ENCODE results near the gene SYNE2. TPM values are rescaled to one million over a fixed set of nuclear protein-coding genes. Genes with fewer than 3 reads are reported as not detected.
A peak's percentile ranks its signal among the peaks of the same experiment; 100 is the strongest.

Gene SYNE2
- total and polyA plus RNA-seq, 9 donors = 65.1 to 262 (median 180) TPM

DNA sequence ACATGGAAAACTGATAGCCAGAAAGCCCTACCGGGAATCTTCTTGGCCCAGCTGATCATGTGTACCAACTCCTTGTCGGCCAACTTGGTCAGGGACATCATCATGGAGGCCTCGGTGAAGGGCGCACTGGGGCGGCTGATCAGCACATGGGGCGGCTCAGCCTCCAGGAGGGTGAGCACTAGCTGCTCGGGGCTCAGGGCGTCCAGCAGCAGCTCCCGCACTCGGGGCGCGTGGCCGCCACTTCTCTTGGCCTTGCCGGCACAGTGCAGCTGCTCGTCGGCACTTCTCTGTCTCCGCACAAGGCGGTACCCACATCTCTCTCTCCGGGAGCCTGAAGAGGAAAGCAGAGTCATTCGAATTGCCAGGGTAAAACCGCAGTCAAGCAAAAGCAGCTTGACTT is 407.6 kb downstream of the SYNE2 start:
- no peaks in the 10 kb centered on the region for H3K9me3 ChIP-seq
- 95 to 96% (median 96%) methylated on average over 21 of the region's 21 CpGs for WGBS, 3 donors
- TF ChIP-seq EP300 (IDR thresholded peaks at IDR 0.05) (no peak), POLR2A (IDR thresholded peaks at IDR 0.05) (no peak)
- TF ChIP-seq, protein P1, sequence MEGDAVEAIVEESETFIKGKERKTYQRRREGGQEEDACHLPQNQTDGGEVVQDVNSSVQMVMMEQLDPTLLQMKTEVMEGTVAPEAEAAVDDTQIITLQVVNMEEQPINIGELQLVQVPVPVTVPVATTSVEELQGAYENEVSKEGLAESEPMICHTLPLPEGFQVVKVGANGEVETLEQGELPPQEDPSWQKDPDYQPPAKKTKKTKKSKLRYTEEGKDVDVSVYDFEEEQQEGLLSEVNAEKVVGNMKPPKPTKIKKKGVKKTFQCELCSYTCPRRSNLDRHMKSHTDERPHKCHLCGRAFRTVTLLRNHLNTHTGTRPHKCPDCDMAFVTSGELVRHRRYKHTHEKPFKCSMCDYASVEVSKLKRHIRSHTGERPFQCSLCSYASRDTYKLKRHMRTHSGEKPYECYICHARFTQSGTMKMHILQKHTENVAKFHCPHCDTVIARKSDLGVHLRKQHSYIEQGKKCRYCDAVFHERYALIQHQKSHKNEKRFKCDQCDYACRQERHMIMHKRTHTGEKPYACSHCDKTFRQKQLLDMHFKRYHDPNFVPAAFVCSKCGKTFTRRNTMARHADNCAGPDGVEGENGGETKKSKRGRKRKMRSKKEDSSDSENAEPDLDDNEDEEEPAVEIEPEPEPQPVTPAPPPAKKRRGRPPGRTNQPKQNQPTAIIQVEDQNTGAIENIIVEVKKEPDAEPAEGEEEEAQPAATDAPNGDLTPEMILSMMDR (IDR thresholded peaks at IDR 0.05) = no peak
- H3K27me3 ChIP-seq = no peaks in the 10 kb centered on the region
- no peaks in the 10 kb centered on the region for H3K36me3 ChIP-seq
- no peak overlapping the region for H3K4me3 ChIP-seq
- no peak overlapping the region for H3K27ac ChIP-seq
- intact Hi-C loops (cut with DNase I) = no loop called here
- DNase-seq = no peak
- no peaks in the 10 kb centered on the region for H3K4me1 ChIP-seq (ENCODE audit: insufficient read depth)

DNA sequence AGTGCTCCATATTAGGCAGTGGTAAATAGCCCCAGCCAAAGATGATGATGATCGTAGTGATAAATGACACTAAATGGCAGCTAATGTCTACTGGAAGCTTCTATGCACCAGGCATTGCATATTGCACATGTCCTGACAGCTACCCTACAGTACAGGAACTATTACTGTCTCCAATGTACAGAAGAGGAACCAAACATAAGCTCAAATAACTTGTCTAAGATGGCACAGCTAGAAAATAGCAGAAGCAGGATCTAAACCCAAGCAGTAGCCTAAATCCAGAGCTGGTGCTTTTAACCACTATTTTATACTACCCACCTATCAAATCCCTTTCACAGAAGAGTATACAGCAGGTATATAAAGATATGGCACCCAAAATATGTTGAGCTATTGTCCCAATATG is 412.4 kb downstream of the SYNE2 start:
- H3K9me3 ChIP-seq = no peaks in the 10 kb centered on the region
- H3K4me1 ChIP-seq (ENCODE audit: insufficient read depth) = peaks cover 2% of the 10 kb centered on the region
- H3K27me3 ChIP-seq = no peaks in the 10 kb centered on the region
- no peaks in the 10 kb centered on the region for H3K36me3 ChIP-seq
- TF ChIP-seq EP300 (IDR thresholded peaks at IDR 0.05) (no peak), POLR2A (IDR thresholded peaks at IDR 0.05) (no peak)
- TF ChIP-seq, protein P1 (IDR thresholded peaks at IDR 0.05) = no peak
- H3K27ac ChIP-seq = no peak overlapping the region
- no peak for DNase-seq
- no peak overlapping the region for H3K4me3 ChIP-seq
- intact Hi-C loops (cut with DNase I) = no loop called here
- WGBS, 3 donors = 90 to 97% (median 96%) methylated on average over 1 of the region's 1 CpG

DNA sequence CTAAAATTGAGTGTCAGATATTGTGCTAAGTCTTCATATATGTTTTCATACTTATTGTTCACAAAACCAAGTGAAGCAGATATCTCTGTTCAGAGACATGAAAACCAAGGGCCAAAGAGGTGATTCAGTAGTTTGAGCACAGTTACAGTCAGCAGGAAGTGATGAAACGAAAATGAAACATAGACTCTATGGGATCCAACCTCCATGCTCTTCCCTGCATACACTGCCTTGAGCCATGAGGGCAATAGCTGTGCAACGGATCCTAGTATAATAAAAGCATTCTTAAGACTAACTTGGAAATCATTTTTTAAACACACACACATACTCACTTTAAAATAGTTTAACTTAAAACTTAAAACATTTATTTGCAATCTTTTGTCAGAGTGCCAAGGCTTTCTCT is 413.4 kb downstream of the SYNE2 start:
- DNase-seq = no peak
- Histone ChIP-seq H3K27ac (no peak overlapping the region), H3K36me3 (no peaks in the 10 kb centered on the region), H3K27me3 (no peaks in the 10 kb centered on the region), H3K4me1 (ENCODE audit: insufficient read depth) (peaks cover 2% of the 10 kb centered on the region), H3K4me3 (no peak overlapping the region), H3K9me3 (no peaks in the 10 kb centered on the region)
- intact Hi-C loops (cut with DNase I) = no loop called here
- TF ChIP-seq, protein P1 (IDR thresholded peaks at IDR 0.05) = no peak
- TF ChIP-seq POLR2A (IDR thresholded peaks at IDR 0.05) (no peak), EP300 (IDR thresholded peaks at IDR 0.05) (no peak)
- 17 to 38% (median 27%) methylated on average over 2 of the region's 2 CpGs for WGBS, 3 donors

DNA sequence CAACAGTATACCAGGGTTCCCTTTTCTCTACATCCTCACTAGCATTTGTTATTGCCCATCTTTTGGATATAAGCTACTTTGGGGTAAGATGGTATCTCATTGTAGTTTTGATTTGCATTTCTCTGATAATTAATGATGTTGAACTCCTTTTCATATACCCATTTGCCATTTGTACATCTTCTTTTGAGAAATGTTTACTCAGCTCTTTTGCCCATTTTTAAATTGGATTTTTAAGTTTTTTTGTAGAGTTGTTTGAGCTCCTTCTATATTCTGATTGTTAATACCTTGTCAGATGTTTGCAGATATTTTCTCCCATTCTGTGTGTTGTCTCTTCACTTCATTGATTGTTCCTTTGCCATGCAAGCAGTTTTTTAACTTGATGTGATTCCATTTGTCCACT is 419.2 kb downstream of the SYNE2 start:
- no peak for DNase-seq
- Histone ChIP-seq H3K9me3 (no peaks in the 10 kb centered on the region), H3K27me3 (no peaks in the 10 kb centered on the region), H3K4me1 (ENCODE audit: insufficient read depth) (no peaks in the 10 kb centered on the region), H3K36me3 (no peaks in the 10 kb centered on the region), H3K27ac (no peak overlapping the region), H3K4me3 (no peak overlapping the region)
- intact Hi-C loops (cut with DNase I) = no loop called here
- no peak for TF ChIP-seq POLR2A (IDR thresholded peaks at IDR 0.05)
- TF ChIP-seq, protein P1 (IDR thresholded peaks at IDR 0.05) = no peak
- no peak for TF ChIP-seq EP300 (IDR thresholded peaks at IDR 0.05)

MicroRNA genes within 50 kb of the gene (microRNA counts, 767-probe panel; counts per million panel counts)
- microRNA hsa-miR-548h-5p = 530 counts per million, percentile 78 among the panel's probes with 10 or more counts

Small RNA genes within 50 kb of the gene (microRNA-seq; reads per million reads assigned to microRNA genes)
- 0 reads per million in 3 donors for gene MIR548H1

Small RNA genes within 50 kb of the gene (small RNA-seq; reads per million reads assigned to genes)
- gene MIR548H1 = not detected
- not detected for gene RF00019
- gene RPS28P1 = not detected

Other genes with a start within 250 kb of the SYNE2 start
- gene WDR89, start 211.1 kb upstream of the SYNE2 start, total RNA-seq = 10 to 100 TPM in 6 of 7 donors, 1 to 10 TPM in 1; 6.7 to 20.2 (median 13.9) TPM
- 1 to 10 TPM; 6.8 to 7.3 TPM for gene WDR89, start 211.1 kb upstream of the SYNE2 start, polyA plus RNA-seq
- 10 to 100 TPM; 11.2 to 18.4 (median 14.4) TPM for gene SGPP1, start 124.9 kb upstream of the SYNE2 start, total RNA-seq
- gene SGPP1, start 124.9 kb upstream of the SYNE2 start, polyA plus RNA-seq = 10 to 100 TPM in 1 of 2 donors, 1 to 10 TPM in 1; 7.6 to 11.7 TPM